Thyroid gland (tissue), 4 donors: ENCODE results near the gene ACAN. TPM values are rescaled to one million over a fixed set of nuclear protein-coding genes. Genes with fewer than 3 reads are reported as not detected.

ENCODE experiments used
- DNase-seq, 2 donors: peaks; one replicate each; pipeline ENCODE4 v3.0.0-alpha.2; 2019
- H3K27ac ChIP-seq, 3 donors: fragments of 200-600 bp; sonication (generic); 1 replicate in 2 of 3; 2 replicates in 1 of 3; pipeline ENCODE4 v1.5.1; 2016 to 2019; ENCODE audit warnings: mild to moderate bottlenecking in 1 of 3, moderate library complexity in 1 of 3
- H3K27me3 ChIP-seq: fragments of 200-600 bp; sonication (generic); one replicate; pipeline ENCODE4 v1.5.1; 2019
- H3K36me3 ChIP-seq, 2 donors: fragments of 200-600 bp; sonication (generic); one replicate each; pipeline ENCODE4 v1.5.1; 2016 to 2019
- H3K4me1 ChIP-seq, 2 donors: fragments of 200-600 bp; sonication (generic); one replicate each; pipeline ENCODE4 v1.5.1; 2017 to 2019
- H3K4me3 ChIP-seq, 3 donors: fragments of 200-600 bp; sonication (generic); replicated peaks in 1 of 3; 1 replicate in 2 of 3; 2 replicates in 1 of 3; pipeline ENCODE4 v1.5.1; 2016; ENCODE audit warnings: mild to moderate bottlenecking in 1 of 3
- H3K9me3 ChIP-seq: fragments of 200-600 bp; sonication (generic); one replicate; pipeline ENCODE4 v1.5.1; 2017
- POLR2A ChIP-seq, 2 donors: fragments of 450-650 bp; IDR thresholded peaks; one replicate each; pipeline ENCODE4 v1.6.1; 2017; ENCODE audit warnings: antibody characterized with exemption in 2 of 2, mild to moderate bottlenecking in 2 of 2, moderate library complexity in 1 of 2
- WGBS, 2 donors: methylation state at CpG; one replicate each; pipeline ENCODE4 v1.1.5; 2017; 5-methylcytosine and 5-hydroxymethylcytosine counted together
- intact Hi-C: fragments of 100-400 bp; cut with DNase I; formaldehyde crosslinking; loops from one replicate; pipeline ENCODE4 v1.15.1; 2023
- total RNA-seq, 4 donors: library from RNA; depleted of rRNA; stranded (reverse); fragments of >200 nt; gene quantifications; one replicate each; pipeline ENCODE4 v1.2.3, GENCODE V29; 2016
- TF ChIP-seq, protein P1 (sequence below), 6 experiments: fragments of 200-600 bp in 3 of 6; fragments of 450-650 bp in 3 of 6; sonication (generic) in 3 of 6; IDR thresholded peaks; one replicate each; pipeline ENCODE4 v1.5.1; 2016 to 2019; ENCODE audit warnings: antibody characterized with exemption in 6 of 6, mild to moderate bottlenecking in 2 of 6, inconsistent platforms in 1 of 6, moderate library complexity in 1 of 6

The ACAN gene
- total RNA-seq, 4 donors from 2014 or later: 0.13 to 0.73 (median 0.25) TPM; not detected in 1

DNA sequence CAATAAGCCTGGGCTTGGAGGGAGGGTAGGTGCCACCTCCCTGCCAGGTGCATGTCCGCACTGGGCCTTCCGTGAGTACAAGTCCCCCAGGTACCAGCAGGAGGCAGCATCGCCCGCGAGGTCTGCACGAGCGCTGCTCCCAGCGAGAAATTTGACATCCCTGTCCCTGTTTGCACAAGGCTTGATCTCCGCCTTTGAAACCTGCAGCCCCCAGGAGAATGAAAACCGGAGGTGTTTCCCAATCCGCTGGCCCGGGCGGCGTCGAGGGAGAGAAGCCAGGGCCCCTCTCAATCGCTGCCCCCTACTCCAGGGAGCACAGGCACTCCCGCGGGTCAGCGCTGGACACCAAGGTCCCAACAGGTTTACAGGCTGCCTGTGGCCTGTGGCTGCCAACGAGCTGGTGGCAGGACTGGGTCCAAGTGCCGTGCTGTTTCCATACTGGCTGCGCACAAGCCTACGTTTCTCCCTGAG lies 91.1 kb downstream of the ACAN start:
- Histone ChIP-seq H3K4me3 (peak overlapping the region in 1 of 3 donors; percentile 39), H3K9me3 (no peaks in the 10 kb centered on the region), H3K36me3 (no peaks in the 10 kb centered on the region), H3K27ac (no peak overlapping the region), H3K4me1 (peaks cover 21 to 35% of the 10 kb centered on the region in 2 donors), H3K27me3 (no peaks in the 10 kb centered on the region)
- intact Hi-C loops: loop anchor here (10.0 kb wide), 2 partner anchors 270 to 350 kb away; partner anchors contain the start of genes AEN and FANCI
- TF ChIP-seq, protein P1, sequence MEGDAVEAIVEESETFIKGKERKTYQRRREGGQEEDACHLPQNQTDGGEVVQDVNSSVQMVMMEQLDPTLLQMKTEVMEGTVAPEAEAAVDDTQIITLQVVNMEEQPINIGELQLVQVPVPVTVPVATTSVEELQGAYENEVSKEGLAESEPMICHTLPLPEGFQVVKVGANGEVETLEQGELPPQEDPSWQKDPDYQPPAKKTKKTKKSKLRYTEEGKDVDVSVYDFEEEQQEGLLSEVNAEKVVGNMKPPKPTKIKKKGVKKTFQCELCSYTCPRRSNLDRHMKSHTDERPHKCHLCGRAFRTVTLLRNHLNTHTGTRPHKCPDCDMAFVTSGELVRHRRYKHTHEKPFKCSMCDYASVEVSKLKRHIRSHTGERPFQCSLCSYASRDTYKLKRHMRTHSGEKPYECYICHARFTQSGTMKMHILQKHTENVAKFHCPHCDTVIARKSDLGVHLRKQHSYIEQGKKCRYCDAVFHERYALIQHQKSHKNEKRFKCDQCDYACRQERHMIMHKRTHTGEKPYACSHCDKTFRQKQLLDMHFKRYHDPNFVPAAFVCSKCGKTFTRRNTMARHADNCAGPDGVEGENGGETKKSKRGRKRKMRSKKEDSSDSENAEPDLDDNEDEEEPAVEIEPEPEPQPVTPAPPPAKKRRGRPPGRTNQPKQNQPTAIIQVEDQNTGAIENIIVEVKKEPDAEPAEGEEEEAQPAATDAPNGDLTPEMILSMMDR (IDR thresholded peaks at IDR 0.05): peak in 5 of 6 experiments; percentile 25 to 77 (median 57)
- no peak for TF ChIP-seq POLR2A (IDR thresholded peaks at IDR 0.05)
- peak; percentile 69 to 80 for DNase-seq
- WGBS, 2 donors: 0 to 3% methylated on average over 2 to 14 of the region's 23 CpGs

DNA sequence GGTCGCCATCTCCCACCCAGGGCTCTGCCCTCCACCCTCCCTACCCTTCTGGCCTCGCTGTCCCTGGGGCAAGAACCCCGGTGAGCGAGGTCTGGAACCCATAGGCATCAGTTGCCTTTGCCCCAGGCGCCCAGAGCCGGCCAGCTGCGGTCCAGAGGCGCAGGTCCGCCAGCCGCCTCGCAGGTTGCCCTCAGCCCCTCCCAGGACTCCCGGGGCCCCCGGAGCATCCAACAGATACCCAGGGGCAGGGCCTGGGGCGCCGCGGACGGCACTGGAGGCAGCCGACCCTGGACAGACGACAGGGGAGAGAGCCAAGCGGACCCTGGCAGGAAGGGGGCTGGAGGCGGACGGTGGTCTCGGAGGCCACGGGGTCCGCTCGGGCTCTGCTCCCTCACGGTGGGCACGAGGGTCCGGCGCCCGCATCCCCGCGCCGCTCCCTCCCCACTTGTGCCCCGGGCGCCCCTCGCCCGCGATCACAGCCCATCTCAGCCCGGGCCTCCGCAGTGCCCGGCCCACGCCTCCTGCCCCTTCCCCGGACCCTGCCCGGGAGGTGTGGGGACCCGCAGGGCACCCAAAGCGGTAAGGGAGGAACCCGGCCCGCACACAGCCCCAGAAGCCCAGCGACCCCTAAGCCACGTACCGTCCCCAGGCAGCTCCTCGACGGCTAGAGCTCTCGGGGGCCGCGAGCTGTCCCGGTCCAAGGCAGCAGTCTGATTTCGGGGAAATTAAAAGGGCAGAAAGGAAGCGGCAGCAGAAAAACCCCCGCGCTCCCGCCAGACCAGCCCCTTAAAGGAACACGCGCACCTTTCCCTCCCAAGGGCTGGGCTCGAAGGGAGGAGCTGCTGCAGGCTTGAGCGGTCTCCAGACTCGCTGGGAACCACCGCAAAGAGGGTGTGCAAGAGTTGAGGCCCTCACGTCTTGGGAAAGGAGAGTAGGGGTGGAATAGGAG lies 91.9 kb downstream of the ACAN start, which contains the start of gene HAPLN3:
TSS of gene HAPLN3 (minus strand) at position 726 of the 949 bp plus-strand sequence. CDS start 8,246 bp downstream, outside the sequence.
- H3K4me3 ChIP-seq: peak within 1 kb of the TSS in 2 of 3 donors; percentile 11 to 39
- H3K27ac ChIP-seq: no peak within 1 kb of the TSS
- no peaks in the 10 kb centered on the region for H3K9me3 ChIP-seq
- WGBS, 2 donors: 0 to 3% methylated on average over 13 to 32 of the region's 70 CpGs
- no peaks in the 10 kb centered on the region for H3K36me3 ChIP-seq
- no peaks in the 10 kb centered on the region for H3K27me3 ChIP-seq
- peak; percentile 47 to 59 for DNase-seq
- peaks cover 21 to 35% of the 10 kb centered on the region in 2 donors for H3K4me1 ChIP-seq
- intact Hi-C loops: loop anchor here (10.0 kb wide), 2 partner anchors 270 to 350 kb away; partner anchors contain the start of genes AEN and FANCI
- no peak for TF ChIP-seq POLR2A (IDR thresholded peaks at IDR 0.05)
- TF ChIP-seq, protein P1 (IDR thresholded peaks at IDR 0.05): no peak

DNA sequence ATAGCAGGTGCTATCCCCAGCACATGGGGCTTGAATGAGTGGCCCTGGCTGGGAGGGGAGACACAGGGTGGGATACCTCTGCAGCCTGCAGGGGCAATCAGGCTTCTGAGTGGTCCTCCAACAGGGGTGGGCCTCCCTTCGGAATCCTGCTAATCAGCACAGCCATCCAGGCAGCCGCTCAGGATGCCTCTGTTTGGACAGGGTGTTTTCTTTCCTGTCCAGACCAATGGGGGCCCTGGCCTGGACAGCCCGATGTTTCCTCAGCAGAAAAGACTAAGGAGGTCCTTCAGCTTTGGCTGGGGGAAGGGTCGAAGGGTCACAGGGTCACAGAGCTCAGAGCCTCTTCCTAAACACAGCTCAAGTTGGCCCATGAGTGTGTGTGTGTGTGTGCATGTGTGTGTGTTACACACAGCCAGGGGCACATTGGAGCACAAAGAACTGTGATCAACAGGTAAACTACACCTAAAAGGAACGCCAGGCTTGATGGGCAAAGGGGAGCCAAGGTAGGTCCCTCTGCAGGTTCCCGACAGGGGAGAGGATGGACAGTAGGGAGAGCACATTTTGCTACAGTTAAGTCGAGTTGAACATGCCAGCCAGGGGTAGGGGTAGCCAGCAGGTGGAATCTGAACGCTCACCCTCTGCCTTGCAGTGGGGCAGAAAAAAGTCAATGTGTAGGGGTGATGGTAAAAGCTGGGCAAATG lies 93.2 kb downstream of the ACAN start:
- Histone ChIP-seq H3K27ac (peak overlapping the region in 2 of 3 donors; percentile 36 to 80), H3K9me3 (no peaks in the 10 kb centered on the region), H3K36me3 (no peaks in the 10 kb centered on the region), H3K4me3 (no peak overlapping the region), H3K4me1 (peaks cover 21 to 35% of the 10 kb centered on the region in 2 donors), H3K27me3 (no peaks in the 10 kb centered on the region)
- DNase-seq: peak in 1 of 2 donors; percentile 9
- intact Hi-C loops: loop anchor here (10.0 kb wide), 2 partner anchors 272 to 348 kb away; partner anchors contain the start of genes AEN and FANCI
- WGBS, 2 donors: 65 to 70% methylated on average over 8 of the region's 8 CpGs
- no peak for TF ChIP-seq POLR2A (IDR thresholded peaks at IDR 0.05)
- TF ChIP-seq, protein P1 (IDR thresholded peaks at IDR 0.05): no peak

DNA sequence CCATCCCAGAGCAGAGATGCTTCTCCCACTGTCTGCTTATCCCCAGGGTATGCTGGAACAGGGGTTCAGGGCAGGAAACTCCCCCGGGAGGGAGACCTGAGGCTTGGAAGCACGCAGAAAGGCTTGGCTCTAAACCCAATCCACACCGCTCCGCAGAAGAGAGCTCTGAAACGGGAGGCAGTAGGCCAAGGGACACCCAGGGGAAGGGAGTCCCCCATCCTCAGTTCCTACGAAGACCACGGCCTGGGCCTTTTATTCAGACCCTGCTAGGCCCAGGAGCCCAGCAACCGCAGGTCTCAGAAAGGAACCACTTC lies 93.9 kb downstream of the ACAN start:
- Histone ChIP-seq H3K27me3 (no peaks in the 10 kb centered on the region), H3K27ac (peak overlapping the region; percentile 36 to 80 (median 66)), H3K9me3 (no peaks in the 10 kb centered on the region), H3K36me3 (no peaks in the 10 kb centered on the region), H3K4me3 (no peak overlapping the region), H3K4me1 (peaks cover 21 to 35% of the 10 kb centered on the region in 2 donors)
- DNase-seq: no peak
- TF ChIP-seq, protein P1 (IDR thresholded peaks at IDR 0.05): no peak
- TF ChIP-seq POLR2A (IDR thresholded peaks at IDR 0.05): no peak
- intact Hi-C loops: loop anchor here (10.0 kb wide), 2 partner anchors 272 to 348 kb away; partner anchors contain the start of genes AEN and FANCI
- WGBS, 2 donors: 29 to 53% methylated on average over 4 to 5 of the region's 8 CpGs
